Measurements from ENCODE around the gene BLOC1S5.
"Not testable (repeated sequence)": the region's sequence is repeated elsewhere in the genome, so short reads cannot be mapped to it uniquely, and the experiment has no call there.

The BLOC1S5 gene

GRCh38 chr6:8080362-8081151, 16.4 kb upstream of the BLOC1S5 start:
- DNase-seq (ENCODE audit: low read depth) = no peak

DNA sequence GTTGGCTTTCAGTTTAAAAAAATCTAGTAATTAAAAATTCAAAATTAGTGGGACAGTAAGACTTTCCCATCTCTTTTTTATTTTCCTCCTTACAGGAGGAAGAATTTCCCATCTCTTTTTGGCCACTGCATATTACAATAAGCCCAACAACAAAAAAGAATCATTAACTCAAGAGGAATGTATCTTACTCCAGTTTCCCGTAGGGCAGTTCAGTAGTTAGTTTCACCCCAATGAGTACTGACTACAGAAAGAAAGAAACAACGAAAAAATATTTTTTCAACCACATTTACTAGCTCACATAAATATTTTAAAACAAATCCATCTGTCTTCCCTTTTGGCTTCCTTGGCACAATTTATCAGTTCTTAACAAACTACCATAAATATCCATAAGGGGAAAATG, 14.9 kb upstream of the BLOC1S5 start:
- DNase-seq (ENCODE audit: low read depth) = no peak

DNA sequence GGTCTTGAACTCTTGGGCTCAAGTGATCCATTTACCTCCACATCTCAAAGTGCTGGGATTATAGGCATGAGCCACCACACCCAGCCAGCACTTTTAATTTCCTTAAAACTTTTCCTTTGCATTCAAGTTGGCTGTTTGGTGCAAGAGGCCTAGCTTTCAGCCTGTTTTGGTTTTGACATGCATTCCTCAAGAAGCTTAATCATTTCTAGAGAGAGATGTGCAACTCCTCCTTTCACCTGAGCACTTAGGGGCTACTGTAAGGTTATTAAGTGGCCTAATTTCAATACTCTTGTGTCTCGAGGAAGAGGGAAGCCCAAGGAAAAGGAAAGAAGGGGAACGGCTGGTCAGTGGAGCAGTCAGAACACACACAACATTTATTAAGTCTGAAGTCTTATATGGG, 13.8 kb upstream of the BLOC1S5 start:
- no peak for DNase-seq (ENCODE audit: low read depth)

- no peak for DNase-seq (ENCODE audit: low read depth)
Measured at GRCh38 chr6:8075704-8076103, 11.5 kb upstream of the BLOC1S5 start.

DNA sequence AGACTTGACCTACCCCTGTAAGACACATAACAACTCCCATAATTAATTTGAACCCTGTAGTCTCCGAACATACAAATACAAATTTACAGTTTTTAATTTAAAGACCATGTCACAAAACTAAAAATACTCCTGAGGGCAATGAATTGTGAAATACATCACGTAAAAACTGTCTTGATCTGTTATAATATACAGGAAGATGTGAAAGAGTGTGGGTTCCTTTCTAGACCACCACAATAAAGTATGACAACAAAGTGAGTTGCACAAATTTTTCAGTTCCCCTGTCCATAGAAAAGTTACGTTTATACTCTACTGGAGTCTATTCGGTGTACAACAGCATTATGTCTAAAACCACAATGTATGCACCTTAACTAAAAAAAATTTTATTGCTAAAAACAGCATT, 11.0 kb upstream of the BLOC1S5 start:
- no peak for DNase-seq (ENCODE audit: low read depth)

GRCh38 chr6:8074213-8074612, 10.0 kb upstream of the BLOC1S5 start:
- no peak for DNase-seq (ENCODE audit: low read depth)

DNA sequence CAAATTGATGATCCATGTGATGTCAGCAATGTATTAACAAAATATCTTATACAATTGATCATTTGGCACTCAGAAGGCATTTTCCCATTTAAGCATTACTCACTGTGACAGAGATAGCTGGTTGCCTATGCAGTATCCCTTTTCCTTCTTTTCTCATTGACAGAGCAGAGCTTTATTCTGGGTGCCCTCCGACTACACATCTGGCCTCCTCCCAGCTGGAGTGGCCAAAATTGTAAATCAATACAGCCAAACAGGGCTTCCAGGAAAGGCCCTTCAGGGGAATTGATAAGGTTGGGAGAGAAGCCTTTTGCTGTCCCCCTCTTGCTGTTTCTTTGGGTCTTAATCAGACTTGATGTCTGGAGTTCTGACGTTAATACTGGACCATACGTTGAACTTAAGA, 9.6 kb upstream of the BLOC1S5 start:
- DNase-seq (ENCODE audit: low read depth) = no peak

DNA sequence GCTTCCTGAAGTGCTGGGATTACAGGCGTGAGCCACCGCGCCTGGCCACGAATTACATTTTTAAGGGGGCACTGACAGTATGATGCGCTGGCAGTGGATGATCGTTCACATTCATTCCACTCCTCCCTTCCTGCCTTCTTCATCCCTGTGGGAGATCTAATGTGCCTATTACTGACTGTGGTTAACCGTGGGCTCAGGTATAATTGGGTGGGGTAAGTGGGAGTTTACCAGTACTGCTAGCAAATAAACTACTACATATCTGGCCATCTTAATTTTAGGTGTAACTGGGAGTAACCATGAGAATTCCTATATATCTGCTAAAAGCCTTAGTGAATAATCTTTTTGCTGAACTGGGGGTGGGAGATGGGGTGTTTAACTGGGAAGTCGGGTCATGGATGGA, 6.5 kb upstream of the BLOC1S5 start:
- no peak for DNase-seq (ENCODE audit: low read depth)

DNA sequence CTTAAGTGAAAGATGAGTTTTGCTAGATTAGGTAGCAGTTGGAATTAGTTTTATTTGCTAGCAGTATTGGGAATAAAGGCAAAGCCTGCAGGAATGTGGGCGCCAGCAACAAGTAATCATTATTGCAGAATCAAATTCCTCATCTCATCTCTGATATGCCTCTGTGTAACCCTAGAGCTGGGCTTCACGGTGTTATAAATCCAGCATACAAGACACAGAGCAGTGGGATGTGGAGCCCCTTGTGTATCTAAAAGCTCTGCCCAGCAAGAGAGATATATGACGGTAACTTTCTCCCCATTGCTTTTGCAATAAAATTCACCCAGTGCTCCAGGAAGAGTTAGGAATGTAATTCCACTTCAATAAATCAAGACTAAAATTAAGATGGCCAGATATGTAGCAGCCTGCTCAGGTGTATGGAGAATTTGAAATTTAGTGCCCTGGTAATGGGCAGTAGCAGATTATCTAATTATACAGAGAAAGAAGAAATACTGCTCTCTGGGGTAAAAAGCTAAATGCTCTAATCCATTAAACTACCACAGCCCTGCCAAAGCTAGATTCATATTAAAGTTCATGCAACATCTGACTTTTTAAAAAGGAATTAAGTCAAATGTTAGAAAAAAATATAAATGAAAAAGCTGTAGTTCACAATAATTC, 5.6 kb upstream of the BLOC1S5 start:
- no peak for DNase-seq (ENCODE audit: low read depth)

DNA sequence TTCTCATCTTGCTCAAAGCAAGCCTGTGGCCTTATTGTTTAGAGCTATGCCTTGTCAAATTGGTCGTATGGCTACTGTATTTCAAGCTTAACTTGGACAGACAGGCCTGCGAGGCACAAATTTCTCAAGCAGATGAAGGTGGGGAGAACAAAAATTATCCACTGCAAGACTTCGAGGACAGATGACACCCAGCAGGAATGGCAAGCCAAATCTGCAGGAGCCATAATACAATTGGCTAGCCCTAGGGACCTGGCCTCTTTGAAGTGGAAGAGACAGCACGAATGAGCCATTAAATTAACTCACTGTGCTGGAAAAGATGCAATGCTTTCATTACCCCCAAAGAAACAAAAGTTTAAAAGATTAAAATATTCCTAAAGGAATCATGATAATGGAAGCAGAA, 5.0 kb upstream of the BLOC1S5 start:
- DNase-seq (ENCODE audit: low read depth) = no peak

DNA sequence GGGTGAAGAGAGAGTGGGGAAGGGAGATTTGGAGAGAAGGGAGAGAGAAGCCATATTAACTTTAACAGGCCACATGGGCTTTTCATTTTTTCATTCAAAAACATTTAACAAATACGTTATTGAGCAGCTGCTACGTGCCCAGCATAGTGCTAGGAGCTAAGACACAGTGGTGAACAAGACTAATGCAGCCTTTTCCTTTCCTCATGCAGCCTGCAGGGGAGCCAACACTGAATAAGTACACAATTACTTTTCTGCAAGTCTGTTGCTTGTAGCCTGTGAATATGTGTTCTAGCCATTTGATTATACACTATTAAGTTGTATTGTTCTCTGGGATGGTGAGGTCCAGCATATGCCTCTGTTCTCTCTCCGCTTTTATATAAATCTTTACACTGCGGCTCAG, 1.9 kb upstream of the BLOC1S5 start:
- DNase-seq (ENCODE audit: low read depth) = no peak

GRCh38 chr6:8065519-8065911, 1.3 kb upstream of the BLOC1S5 start:
- DNase-seq (ENCODE audit: low read depth) = no peak

GRCh38 chr6:8064638-8065518, 689 bp upstream of the BLOC1S5 start:
- no peak for DNase-seq (ENCODE audit: low read depth)

DNA sequence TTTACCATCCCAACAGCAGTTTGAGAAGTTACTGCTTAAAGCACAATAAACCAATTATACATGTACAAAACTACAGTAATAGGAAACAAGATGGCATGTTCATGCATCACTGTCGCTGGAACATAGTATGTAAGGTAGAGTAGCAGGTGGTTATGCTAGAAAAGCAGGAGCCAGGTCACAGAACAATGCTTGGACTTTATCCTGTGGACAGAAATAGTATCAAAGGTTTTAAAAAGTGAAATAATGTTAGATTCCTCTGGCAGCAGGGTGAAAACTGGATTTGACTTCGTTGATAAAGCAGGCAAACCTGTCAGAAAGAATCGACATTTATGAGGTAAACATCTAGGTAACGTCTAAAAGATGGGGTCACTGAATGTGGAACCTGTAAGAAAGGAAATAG, 2.5 kb downstream of the BLOC1S5 start:
- DNase-seq (ENCODE audit: low read depth) = no peak

DNA sequence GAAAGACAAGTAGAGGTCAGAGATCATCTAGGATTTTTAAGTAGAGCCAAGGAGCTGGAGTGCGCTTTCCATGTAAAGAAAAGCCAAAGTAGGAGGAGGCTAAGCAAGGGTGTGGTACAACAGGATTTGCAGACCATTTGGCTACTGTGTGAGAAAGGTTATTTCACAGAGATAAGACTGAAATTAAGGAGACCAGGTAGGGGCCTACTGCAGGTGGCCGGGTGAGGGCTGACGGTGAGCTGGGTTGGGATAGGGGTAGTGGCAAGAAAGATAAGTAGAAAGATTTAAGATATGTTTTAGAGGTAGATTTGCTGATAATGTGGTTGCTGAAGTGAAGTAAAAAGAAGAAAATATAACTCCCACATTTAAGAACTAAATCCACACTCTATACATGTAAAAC, 3.8 kb downstream of the BLOC1S5 start:
- DNase-seq (ENCODE audit: low read depth) = no peak

- no peak for DNase-seq (ENCODE audit: low read depth)
Measured at GRCh38 chr6:8059129-8059528, 5.1 kb downstream of the BLOC1S5 start.

DNA sequence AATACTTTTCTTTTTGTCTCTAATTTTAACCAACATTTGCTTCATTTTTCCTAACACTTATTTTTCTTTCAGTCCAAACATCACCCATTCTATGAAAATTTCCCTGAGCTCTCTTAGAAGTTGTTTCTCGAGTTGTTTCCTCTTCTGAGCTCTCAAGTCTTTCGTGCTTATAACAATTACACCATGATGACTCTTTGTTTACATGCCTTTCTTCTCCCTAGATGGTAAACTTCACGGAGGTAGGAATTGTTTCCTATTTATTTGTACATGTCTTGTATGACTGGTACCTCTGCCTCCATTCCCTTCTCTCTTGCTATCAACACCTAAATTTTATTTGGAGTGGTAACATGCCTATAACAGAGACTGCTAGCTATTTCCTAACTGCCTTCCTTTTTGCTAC, 6.4 kb downstream of the BLOC1S5 start:
- no peak for DNase-seq (ENCODE audit: low read depth)

DNA sequence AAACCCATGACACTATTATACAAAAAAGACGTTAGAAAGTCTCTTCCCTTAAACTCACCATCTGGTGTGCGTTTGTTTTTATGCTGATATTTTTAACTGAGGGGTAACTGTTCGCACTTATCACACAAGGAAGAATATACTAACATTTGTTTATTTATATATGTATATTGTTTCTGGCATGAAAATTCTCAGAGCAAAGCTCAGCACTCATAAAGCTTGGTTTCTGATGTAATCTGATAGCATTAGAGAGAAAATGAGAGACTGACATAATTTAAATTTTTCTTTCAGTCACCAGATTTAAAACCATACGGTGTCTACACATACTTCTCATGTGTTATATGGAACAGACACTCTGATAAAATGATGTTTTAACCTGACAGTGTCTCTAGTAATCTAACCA, 6.9 kb downstream of the BLOC1S5 start:
- DNase-seq (ENCODE audit: low read depth) = no peak

- DNase-seq (ENCODE audit: low read depth) = no peak
Measured at GRCh38 chr6:8054276-8054675, 9.9 kb downstream of the BLOC1S5 start.

DNA sequence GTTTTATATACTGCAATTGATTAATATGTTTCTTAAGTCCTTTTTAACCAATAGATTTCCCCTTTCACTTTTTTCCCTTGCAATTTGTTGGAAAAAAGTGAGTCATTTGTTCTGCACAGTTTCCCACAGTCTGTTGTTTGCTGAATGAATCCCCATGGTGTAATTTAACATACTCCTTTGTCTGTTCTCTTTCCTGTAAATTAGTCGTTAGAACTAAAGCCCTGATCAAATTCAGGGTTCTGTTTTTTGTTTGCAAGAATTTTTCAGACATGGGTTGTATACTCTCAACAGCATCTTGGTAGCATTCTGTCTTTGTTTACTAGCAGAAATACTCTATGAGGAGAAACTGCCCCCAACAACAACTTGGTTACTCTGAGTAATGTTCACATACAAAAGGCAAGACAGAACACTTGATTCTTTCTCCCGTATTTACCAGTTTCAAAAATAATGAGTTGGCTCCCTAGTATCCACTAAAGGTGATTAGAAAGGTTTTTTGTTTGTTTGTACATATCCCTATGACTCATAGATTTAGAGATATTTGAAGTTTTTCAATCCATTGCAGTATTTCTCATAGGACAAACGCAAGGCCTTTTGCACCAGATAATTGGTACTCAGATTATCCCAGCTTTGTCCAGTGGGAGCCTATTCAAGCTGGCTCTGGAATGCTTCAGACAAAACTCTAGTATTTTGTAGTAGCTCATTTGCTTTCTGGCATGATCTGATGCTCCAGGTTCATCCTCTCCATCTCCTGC, 16.5 kb downstream of the BLOC1S5 start:
- DNase-seq (ENCODE audit: low read depth) = no peak

- DNase-seq (ENCODE audit: low read depth) = not testable (repeated sequence)
Measured at GRCh38 chr6:8045769-8046168, 18.4 kb downstream of the BLOC1S5 start.

- DNase-seq (ENCODE audit: low read depth) = no peak
Measured at GRCh38 chr6:8043221-8043620, 21.0 kb downstream of the BLOC1S5 start.
